ENCODE measurements around the gene CARD10. TPM values are rescaled to one million over a fixed set of nuclear protein-coding genes. Genes with fewer than 3 reads are reported as not detected.

The CARD10 gene
- total RNA-seq, 2 donors from 2014 or later, result 4.2 to 5.8 TPM

DNA sequence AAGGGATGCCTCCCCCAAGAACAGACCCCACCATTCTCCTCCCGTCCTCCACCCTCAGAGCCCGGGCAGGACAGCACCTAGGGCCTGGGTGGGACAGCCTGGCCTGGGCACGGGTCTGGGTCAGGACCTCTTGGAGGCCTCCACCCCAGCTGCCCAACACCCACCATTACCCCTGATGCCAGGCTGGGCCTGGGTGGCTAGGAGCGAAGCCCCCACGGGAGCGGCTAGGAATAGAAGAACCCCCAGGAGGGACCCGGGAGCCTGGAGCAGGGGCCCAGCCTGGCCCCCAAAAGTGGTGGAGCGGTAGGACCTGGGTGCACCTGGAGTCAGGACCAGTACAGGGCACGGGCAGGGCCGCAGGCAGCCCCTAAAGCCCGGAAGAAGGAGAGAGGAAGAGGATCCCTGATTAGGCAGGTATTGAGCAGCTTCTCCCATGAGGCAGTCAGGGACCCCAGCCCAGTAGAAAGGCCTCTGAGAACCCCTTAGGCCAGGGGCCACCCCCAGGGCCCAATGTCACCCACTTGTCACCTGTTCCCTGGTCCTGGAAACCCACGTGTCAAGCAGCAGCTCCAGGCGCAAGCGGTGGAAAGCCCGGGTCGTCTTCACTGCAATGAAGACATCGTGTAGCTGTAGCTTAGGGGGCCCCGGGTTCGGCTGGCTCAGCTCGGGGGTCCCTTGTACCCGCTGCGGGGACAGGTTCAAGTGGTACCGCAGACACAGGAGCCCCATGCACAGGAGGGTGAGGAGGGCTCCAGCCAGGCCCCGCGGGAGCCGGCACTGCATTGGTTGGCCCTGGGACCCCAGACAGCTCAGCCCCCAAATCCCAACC lies 33.6 kb downstream of the CARD10 start:
- TF ChIP-seq, protein P1, sequence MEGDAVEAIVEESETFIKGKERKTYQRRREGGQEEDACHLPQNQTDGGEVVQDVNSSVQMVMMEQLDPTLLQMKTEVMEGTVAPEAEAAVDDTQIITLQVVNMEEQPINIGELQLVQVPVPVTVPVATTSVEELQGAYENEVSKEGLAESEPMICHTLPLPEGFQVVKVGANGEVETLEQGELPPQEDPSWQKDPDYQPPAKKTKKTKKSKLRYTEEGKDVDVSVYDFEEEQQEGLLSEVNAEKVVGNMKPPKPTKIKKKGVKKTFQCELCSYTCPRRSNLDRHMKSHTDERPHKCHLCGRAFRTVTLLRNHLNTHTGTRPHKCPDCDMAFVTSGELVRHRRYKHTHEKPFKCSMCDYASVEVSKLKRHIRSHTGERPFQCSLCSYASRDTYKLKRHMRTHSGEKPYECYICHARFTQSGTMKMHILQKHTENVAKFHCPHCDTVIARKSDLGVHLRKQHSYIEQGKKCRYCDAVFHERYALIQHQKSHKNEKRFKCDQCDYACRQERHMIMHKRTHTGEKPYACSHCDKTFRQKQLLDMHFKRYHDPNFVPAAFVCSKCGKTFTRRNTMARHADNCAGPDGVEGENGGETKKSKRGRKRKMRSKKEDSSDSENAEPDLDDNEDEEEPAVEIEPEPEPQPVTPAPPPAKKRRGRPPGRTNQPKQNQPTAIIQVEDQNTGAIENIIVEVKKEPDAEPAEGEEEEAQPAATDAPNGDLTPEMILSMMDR (IDR thresholded peaks at IDR 0.05), result no peak
- Histone ChIP-seq H3K27me3 (no peaks in the 10 kb centered on the region), H3K4me1 (peaks cover 0 to 32% of the 10 kb centered on the region in 2 donors), H3K9me3 (no peaks in the 10 kb centered on the region), H3K4me3 (peak overlapping the region; percentile 24 to 46), H3K27ac (peak overlapping the region; percentile 70 to 74), H3K36me3 (no peaks in the 10 kb centered on the region)
- no peak for DNase-seq (ENCODE audit: low spot score)

DNA sequence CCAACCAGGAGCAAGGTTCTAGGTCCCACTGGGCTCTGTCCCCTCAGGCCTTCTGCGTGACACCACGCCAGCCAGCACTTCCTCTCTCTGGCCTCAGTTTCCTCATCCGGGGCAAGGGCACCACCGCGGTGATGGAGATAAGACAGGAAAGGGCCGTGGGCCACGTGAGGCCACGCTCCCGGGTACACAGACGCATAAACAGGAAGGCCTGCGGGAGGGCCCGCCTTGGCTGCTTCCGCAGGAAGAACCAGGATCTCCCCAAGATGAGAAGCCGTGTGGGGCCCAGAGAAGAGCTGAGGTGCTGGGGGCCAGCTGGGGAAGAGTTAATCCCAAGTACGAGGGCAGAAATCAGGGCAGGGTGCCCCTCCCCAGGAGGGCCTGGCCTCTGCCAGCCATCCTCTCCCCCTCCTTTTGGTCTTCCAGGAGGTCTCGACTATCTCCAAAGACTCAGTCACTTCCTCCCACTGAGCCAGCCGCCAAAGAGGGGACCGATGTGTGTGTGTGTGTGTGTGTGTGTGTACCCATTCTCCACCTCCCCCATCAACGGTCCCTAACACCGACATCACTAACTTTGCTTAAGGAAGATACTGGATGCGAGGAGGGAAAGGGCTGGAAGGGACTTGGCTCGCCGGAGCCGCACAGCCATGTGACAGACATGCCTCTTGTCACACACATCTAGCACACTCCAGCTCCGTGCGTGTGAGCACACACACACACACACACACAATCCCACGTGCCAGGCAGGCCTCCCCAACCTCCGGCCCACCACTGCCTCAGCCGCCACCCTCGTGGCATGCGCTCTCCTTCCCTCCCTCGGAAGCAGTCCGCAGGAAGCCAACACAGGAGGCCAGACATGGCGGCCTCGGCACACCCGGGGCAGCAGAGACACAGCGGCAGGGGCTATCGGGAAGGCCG lies 34.5 kb downstream of the CARD10 start:
- TF ChIP-seq, protein P1 (IDR thresholded peaks at IDR 0.05), result no peak

DNA sequence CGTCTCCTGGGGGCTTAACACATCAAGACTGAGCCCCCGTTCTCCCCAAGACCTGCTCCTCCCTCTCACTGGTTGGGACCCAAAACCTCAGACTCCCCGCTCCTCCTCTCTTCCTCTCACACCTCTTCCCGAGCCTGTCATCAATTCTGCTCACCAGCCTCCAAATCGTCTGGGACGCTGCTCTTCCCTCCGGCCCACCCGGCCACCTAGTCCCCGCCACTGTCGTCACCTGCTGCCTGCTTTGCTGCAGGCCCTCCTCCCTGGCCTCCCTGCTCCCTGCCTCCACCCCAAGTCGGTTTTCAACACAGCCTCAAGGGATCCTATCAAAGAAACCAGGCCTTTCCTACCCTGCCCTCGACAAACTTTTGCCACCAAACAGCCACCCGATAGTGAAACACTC lies 36.2 kb downstream of the CARD10 start:
- TF ChIP-seq, protein P1 (IDR thresholded peaks at IDR 0.05), result no peak
- Histone ChIP-seq H3K27ac (peak overlapping the region in 1 of 2 donors; percentile 74), H3K36me3 (no peaks in the 10 kb centered on the region), H3K4me1 (peaks cover 0 to 32% of the 10 kb centered on the region in 2 donors), H3K9me3 (no peaks in the 10 kb centered on the region), H3K27me3 (no peaks in the 10 kb centered on the region), H3K4me3 (no peak overlapping the region)
- DNase-seq (ENCODE audit: low spot score), result no peak

More for the DNA sequence above, 34.5 kb downstream of the CARD10 start:
- Histone ChIP-seq H3K9me3 (no peaks in the 10 kb centered on the region), H3K27ac (peak overlapping the region; percentile 70 to 74), H3K27me3 (no peaks in the 10 kb centered on the region), H3K4me3 (peak overlapping the region; percentile 24 to 46), H3K4me1 (peaks cover 0 to 32% of the 10 kb centered on the region in 2 donors), H3K36me3 (no peaks in the 10 kb centered on the region)
- DNase-seq (ENCODE audit: low spot score), result peak; percentile 82

DNA sequence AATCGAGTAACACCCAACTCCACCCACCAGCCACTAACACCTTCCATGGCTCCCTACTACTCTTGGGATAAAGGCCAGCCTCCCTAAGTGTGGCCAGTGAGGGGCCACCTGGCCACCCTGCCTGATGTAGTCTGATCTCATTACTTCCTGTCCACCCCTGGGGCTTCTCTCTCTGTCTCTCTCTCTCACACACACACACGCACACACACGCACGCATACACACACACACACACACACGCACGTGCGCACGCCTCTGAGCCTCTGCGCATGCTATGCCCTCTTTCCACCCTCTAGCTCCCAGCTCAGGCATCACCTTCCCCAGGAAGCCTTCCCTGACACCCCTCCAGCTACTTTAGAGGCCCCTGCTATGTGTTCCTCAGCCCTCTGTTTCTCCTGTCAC lies 37.0 kb downstream of the CARD10 start:
- Histone ChIP-seq H3K27me3 (no peaks in the 10 kb centered on the region), H3K36me3 (no peaks in the 10 kb centered on the region), H3K27ac (no peak overlapping the region), H3K9me3 (no peaks in the 10 kb centered on the region), H3K4me1 (peaks cover 0 to 32% of the 10 kb centered on the region in 2 donors), H3K4me3 (no peak overlapping the region)
- TF ChIP-seq, protein P1 (IDR thresholded peaks at IDR 0.05), result no peak
- no peak for DNase-seq (ENCODE audit: low spot score)

DNA sequence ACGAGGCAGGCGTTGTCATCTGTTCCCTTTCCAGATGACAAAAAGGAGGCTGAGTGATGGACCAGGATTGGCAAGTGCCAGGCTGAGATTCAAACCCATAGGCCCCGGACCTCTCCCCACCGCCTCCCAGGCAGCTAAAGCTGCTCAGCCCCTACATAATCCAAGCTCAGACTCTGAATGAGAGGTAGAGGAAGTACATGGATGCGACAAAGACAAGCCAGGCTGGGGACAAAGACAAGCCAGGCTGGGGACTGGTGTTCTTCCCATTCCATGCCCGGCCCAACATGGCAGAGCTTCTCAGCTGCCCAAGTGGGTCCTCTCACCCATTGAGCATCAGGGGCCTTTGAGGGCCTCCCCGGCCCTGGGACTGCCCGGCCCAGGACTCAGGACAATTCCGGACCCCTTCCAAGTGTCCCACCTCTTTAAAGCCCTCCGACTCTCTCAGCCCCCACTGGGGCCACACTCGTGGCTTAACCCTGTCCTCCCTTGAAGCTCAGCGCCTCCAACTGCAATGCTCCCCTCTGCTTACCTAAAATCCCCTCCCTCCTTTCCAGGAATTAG lies 37.8 kb downstream of the CARD10 start:
- Histone ChIP-seq H3K9me3 (no peaks in the 10 kb centered on the region), H3K36me3 (no peaks in the 10 kb centered on the region), H3K27ac (no peak overlapping the region), H3K4me1 (peaks cover 0 to 24% of the 10 kb centered on the region in 2 donors), H3K4me3 (no peak overlapping the region), H3K27me3 (no peaks in the 10 kb centered on the region)
- no peak for DNase-seq (ENCODE audit: low spot score)
- TF ChIP-seq, protein P1 (IDR thresholded peaks at IDR 0.05), result no peak

Measured in right atrium auricular region (tissue), 2 donors.